Activated CD4-positive, CD25-positive, alpha-beta regulatory T cell treated with anti-CD3 and anti-CD28 coated beads, Interleukin-2, amount 50 U/mL, for 16 hours (primary cell): Measurements from ENCODE around the gene PRODH.
"Not testable (repeated sequence)": the region's sequence is repeated elsewhere in the genome, so short reads cannot be mapped to it uniquely, and the experiment has no call there.

Experiments used
- DNase-seq: peaks from one replicate; pipeline ENCODE4 v3.0.0-alpha.2; 2020; ENCODE audit warnings: low read depth, low spot score

The PRODH gene

DNA sequence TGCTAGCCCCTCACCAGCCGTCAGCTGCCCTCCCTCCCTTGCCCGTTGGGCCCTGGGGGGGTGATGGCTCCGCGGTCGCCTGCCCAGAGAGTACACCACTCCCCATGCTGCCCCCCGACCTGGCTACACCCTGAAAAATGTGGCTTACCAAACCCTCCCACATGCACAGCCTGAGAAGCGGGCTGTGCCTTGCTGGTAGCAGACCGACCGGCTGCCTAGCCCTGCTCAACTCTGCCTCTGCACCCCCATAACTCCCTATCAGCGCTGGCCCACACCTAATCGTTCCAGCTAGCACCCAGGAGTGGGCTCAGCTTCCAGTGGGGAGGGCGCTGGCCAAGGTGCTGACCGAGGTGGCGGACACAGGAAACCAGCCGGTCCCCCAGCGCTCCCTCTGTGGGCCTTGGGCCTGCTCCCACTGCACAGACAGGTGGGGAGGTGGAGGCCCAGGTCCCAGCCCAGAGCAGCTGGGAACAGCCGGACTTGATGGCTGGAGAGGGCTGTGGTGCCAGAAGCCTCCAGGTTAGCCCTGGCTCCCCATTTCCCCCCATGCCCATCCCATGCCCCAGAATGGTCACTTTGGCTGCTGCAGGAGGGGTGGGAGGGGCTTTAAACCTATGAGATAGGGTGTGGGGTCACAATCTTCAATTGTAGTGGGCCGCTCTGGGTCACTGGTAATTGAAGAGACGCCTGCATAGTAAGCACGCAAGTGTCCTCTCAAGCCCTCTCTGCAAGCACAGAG is 32.1 kb upstream of the PRODH start:
- DNase-seq = no peak

DNA sequence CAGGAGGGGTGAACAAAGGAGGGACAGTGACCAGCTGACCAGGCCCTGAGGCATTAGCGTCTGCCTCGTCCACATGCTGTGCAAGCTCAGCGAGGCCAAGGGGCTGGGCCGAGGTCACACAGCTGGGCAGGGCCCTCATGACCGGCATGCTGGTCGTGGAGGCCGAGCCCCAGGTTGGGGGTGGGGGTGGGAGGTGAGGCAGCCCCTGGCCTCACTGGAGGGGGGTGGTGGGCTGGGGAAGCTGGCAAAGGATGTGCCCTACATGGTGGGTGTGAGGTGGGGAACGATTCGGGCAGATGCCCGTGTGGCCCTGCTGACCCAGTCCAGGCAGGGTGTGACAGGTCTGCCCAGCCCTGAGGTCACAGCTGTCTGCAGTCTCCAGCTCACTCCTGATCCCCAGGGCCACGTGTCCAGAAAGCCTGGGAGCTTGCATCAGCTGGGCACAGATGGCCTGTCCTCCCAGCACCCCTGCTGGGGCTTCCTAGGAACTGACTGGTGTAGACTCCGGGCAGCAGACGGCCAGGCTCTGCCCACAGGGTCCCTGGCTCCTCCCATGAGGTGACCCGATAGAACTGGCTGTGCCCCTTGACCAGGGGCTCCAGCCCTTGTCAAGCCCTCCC is 31.4 kb upstream of the PRODH start:
- not testable (repeated sequence) for DNase-seq

DNA sequence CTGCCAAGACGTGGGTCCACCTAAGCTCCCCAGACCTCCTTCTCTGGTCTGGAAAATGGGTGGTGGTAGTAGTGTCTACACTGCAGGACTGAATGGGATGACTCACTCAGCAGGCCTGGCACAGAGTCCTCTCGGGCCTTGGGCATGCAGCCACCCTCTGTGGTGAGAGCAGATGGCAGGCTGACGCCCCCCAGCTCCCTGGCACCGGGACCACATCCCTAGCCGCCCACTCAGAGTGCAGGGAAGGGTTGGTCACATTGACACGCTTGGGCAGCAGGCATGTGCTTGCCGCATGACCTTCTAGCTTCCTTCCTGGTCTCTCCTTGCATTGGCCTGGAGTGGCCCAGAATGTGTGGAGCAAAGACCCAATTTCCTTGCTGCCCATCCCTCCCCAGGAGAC is 30.7 kb upstream of the PRODH start:
- no peak for DNase-seq

DNA sequence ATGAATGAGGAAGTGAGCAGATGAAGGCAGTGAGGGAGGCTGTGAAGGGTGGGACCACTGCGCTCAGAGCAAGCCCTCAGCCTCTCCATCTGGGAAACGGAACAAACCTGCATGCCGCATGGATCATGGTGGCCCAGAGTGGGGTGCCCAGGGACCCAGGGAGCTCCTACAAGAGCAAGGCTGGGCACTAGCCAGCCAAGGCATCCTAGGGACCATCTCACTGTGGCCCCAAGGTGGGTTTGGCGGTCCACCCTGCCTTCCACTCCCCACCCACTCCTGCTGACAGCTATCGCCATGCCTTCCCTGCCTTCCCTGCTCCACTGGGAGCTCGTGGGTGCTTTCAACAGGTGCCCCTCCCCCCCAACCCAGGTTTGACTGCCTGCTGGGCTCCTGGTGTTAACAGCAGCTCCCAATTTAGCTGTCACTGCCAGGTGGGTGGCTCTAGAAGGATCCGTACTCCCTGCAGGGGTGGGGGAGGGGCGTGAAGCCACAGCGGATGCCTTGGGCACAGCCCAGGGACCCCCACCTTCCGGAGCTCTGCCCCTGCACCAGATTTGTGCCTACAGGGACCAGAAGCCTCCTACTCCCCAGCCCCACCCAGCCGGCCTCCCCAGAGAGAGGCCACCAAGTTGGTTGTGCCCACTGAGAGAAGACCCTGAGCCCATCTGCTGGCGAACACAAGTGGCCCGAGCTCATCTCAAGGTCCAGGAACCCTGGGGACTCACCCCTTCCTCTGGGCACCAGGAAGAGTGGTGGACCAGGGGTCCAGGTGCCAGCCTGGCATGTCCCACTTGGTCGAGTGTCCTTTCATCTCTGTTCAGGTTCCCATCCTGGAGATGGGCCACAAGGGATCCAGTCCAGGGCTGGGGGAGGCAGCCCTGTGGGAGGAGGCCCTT is 29.7 kb upstream of the PRODH start:
- no peak for DNase-seq

DNA sequence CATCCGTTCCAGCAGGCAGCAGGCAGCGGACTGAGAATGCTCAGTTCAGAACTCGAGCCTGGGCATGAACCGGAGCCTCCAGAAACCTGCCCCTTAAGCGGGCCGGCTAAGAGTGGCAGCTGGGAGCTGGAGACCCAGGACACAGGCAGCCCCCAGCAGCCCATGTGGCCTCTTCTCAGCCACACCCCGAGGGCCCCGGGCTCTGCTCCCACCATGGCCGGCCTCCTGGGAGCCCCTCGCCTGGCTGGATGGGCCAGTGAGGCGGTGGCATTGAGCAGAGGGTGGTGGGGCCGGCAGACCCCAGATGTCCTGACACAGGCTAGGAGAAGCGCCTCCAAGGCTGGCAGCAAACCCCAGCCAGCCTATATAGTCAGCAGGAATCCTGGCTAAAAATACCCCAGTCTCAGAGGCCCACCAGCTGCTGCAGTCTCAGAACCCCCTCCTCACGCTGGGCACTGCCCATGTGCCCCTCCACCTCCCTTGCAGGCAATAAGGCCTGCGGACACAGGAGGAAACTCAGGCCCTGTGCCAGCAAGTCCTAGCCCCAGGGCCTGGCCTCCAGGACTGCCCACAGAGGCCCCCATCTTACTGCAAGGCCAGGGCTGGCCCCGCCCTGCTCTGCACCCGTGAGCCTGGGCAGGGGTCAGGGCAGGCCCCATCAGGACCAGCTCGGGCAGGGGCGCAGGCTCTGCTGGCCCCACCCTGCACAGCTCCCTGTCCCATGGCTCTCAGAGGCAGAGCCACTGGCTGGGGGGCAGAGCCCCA is 28.6 kb upstream of the PRODH start:
- DNase-seq = not testable (repeated sequence)

DNA sequence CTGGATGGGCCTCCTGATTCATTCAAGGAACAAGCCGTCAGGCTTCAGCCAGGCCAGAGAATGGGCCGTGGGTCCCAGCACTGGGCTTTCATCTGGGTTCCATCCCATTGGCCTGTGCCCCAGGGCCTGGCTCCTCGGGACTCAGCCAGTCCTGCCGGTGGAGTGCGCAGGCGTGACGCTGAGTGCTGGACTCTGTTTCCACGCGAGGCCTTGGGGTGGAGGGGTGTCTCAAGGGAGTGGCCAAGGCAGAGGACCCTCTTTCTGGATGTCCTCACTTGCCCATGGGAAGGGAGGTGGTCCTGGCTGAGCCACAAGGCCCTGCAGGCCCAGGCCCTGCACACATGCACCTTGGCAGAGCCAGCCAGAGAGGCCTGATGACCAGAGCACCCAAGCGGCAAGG is 28.0 kb upstream of the PRODH start:
- DNase-seq = not testable (repeated sequence)

GRCh38 chr22:18962308-18962635 is 26.2 kb upstream of the PRODH start:
- DNase-seq = no peak

GRCh38 chr22:18961632-18962307 is 25.7 kb upstream of the PRODH start:
- DNase-seq = not testable (repeated sequence)

GRCh38 chr22:18961201-18961600 is 25.1 kb upstream of the PRODH start:
- not testable (repeated sequence) for DNase-seq

DNA sequence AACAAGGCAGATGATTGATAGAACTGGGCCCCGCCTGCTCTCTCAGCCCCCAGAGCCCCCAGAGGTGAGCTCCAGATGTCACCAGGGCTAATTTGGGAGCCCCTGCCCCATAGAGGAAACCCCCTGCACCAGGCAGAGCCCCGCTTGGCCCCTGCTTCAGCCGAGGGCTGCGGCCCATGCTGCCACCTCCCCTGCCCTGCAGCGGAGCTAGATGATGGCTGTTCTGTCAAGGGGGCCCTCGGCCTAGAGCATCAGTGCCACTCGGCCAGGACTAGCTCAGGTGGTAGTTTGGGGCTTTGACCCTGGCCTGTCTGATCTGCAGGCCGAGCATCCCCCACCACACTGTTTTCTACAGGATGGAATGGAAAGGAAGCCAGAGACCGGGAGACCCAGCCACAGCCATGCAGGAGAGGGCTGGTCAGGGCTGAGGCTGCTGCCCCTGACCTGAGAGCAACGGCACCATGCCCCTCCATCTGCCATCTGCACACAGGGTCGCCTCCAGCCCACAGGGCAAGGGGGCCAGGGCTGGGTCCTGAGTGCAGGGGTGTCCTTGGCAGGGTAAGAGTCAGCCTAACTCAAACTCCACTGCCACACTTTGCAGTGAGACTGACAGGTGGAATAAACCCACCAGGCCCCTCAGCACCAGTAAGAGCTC is 24.2 kb upstream of the PRODH start:
- not testable (repeated sequence) for DNase-seq

DNA sequence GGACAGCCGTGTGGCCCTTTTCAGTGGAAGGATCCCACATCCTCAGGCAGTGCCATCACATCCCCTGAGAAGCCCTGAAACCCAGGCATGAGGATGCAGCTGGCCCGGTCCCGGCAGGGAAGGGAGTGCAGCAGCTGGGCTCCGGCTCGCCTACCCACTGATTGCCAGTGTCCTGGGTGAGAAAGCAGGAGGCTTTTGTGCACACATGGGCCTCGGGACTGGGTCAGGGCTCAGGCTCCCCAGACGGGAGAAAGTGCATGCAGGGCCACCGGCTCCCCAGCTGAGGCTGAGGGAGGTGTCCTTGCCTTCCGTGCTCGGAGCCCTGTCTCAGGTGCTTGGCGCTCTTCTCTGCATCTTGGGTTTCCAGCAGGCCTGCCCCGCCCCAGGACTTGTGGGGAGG is 23.6 kb upstream of the PRODH start:
- DNase-seq = not testable (repeated sequence)

DNA sequence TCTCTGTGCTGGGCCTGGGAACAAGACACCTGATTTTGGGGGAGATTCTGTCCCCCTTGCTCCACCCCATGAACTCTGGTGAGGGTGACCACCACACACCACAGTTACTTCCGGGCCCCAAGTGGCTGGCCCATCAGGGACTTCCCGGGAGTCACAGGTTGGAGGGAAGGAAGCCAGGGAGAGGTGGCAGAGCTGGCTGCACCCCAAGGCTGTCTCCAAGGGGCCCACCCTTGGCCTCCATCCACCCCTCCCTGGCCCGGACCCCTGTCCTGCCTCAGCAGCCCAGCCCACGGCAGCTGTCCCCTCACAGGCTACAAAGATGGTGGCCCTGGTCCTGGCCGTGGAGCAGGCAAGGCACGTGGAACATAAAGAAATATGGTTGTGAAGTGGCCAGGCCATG is 23.2 kb upstream of the PRODH start:
- not testable (repeated sequence) for DNase-seq

- not testable (repeated sequence) for DNase-seq
Measured at GRCh38 chr22:18958738-18959137, 22.6 kb upstream of the PRODH start.

- DNase-seq = not testable (repeated sequence)
Measured at GRCh38 chr22:18958321-18958705, 22.2 kb upstream of the PRODH start.

DNA sequence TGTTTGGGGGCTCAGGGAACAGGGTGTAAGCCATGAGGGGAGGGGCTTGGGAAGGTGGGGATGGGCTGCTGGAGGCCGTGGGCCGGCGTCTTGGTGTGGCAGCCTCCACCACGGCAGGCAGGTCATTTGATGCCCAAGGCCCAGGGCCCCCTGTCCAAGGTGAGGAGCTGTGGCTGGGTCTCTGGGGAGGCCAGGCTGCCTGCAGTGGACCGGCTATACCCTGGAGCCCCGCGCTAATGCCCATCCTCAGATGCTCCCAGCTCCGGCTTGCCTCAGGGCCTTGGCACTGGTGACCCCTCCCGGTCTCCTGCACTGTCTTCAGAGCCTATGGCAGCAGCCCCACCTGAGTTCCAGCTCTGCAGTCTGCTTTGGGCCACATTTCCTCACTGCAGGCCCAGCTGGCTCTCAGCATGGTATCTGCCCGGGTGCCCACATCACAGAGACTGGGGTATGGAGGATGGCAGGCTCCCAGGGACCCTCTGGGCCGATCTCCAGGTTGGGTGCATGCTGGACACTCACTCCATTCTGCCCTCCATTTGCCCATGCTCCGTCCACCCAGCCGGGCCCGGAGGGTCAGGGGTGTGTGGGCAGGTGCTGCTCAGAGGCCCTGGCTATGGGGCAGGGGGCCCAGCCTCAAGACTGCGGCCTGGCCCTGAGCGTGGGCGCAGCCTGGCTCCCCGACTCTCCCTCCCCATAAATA is 21.7 kb upstream of the PRODH start:
- DNase-seq = not testable (repeated sequence)

- not testable (repeated sequence) for DNase-seq
Measured at GRCh38 chr22:18956956-18957355, 20.9 kb upstream of the PRODH start.

GRCh38 chr22:18956121-18956895 is 20.2 kb upstream of the PRODH start:
- DNase-seq = not testable (repeated sequence)

DNA sequence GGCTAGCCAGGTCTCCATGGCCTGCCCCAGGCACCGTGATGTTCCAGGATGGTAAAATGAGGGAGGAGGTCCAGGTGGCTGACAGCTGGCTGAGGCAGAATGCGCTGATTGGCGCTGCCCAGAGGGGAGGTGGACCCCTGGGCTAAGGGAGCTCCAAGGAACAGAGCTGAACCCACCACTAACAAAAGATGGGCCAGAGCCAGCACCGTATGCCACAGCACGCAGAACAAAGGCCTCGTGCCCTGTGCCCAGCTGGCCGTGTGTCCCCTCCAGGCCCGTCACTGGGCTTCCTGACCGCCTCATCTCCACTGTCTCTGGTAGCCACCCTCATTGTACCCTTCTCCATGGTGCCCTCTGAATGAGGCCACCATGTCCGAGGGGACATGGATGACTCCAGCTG is 19.6 kb upstream of the PRODH start:
- DNase-seq = no peak

GRCh38 chr22:18954990-18955571 is 19.0 kb upstream of the PRODH start:
- no peak for DNase-seq
